ENCODE results near the gene SLC22A16. TPM values are rescaled to one million over a fixed set of nuclear protein-coding genes. Genes with fewer than 3 reads are reported as not detected.

SLC22A16 gene
- total RNA-seq, 1 experiment from 2014 or later: not detected

GRCh38 chr6:110471726-110472365, 4.6 kb downstream of the SLC22A16 start:
- Mint-ChIP-seq H3K27me3 (ENCODE audit: unreplicated experiment) (peaks cover 63% of the 10 kb centered on the region), H3K4me1 (ENCODE audit: low read depth, unreplicated experiment) (no peaks in the 10 kb centered on the region), H3K27ac (ENCODE audit: unreplicated experiment) (no peak overlapping the region), H3K9me3 (ENCODE audit: low read depth, unreplicated experiment) (no peaks in the 10 kb centered on the region), H3K4me3 (ENCODE audit: low read depth, unreplicated experiment) (no peak overlapping the region), H3K36me3 (ENCODE audit: insufficient read depth, unreplicated experiment) (no peaks in the 10 kb centered on the region)
- BruUV-seq (replicated peaks): no TSS peak
- intact Hi-C loops (cut with micrococcal nuclease; ENCODE audit: unreplicated experiment): no loop called here
- no peak for DNase-seq
- TF ChIP-seq CTCF (IDR thresholded peaks at IDR 0.05; ENCODE audit: unreplicated experiment): no peak
- CTCF ChIA-PET: no interaction called here

- H3K36me3 Mint-ChIP-seq (ENCODE audit: insufficient read depth, unreplicated experiment): no peaks in the 10 kb centered on the region
- TF ChIP-seq CTCF (IDR thresholded peaks at IDR 0.05; ENCODE audit: unreplicated experiment): no peak
- no peaks in the 10 kb centered on the region for H3K9me3 Mint-ChIP-seq (ENCODE audit: low read depth, unreplicated experiment)
- BruUV-seq (replicated peaks): no TSS peak
- CTCF ChIA-PET: interaction anchor here (1.3 kb wide), 1 partner anchor 10 kb away, joined by 3 read pairs; no protein-coding TSS in a partner anchor
- no peak overlapping the region for H3K27ac Mint-ChIP-seq (ENCODE audit: unreplicated experiment)
- no peaks in the 10 kb centered on the region for H3K4me1 Mint-ChIP-seq (ENCODE audit: low read depth, unreplicated experiment)
- intact Hi-C loops (cut with micrococcal nuclease; ENCODE audit: unreplicated experiment): no loop called here
- no peak overlapping the region for H3K4me3 Mint-ChIP-seq (ENCODE audit: low read depth, unreplicated experiment)
- H3K27me3 Mint-ChIP-seq (ENCODE audit: unreplicated experiment): peaks cover 61% of the 10 kb centered on the region
- no peak for DNase-seq
Observed at GRCh38 chr6:110468731-110469130, 7.7 kb downstream of the SLC22A16 start.

GRCh38 chr6:110467566-110468140, 8.8 kb downstream of the SLC22A16 start:
- no peaks in the 10 kb centered on the region for H3K4me1 Mint-ChIP-seq (ENCODE audit: low read depth, unreplicated experiment)
- peaks cover 55% of the 10 kb centered on the region for H3K27me3 Mint-ChIP-seq (ENCODE audit: unreplicated experiment)
- CTCF ChIA-PET: interaction anchor here (1.3 kb wide), 1 partner anchor 9 kb away, joined by 3 read pairs; no protein-coding TSS in a partner anchor
- H3K36me3 Mint-ChIP-seq (ENCODE audit: insufficient read depth, unreplicated experiment): no peaks in the 10 kb centered on the region
- no TSS peak for BruUV-seq (replicated peaks)
- intact Hi-C loops (cut with micrococcal nuclease; ENCODE audit: unreplicated experiment): no loop called here
- H3K9me3 Mint-ChIP-seq (ENCODE audit: low read depth, unreplicated experiment): no peaks in the 10 kb centered on the region
- TF ChIP-seq CTCF (IDR thresholded peaks at IDR 0.05; ENCODE audit: unreplicated experiment): no peak
- no peak for DNase-seq
- H3K4me3 Mint-ChIP-seq (ENCODE audit: low read depth, unreplicated experiment): no peak overlapping the region
- H3K27ac Mint-ChIP-seq (ENCODE audit: unreplicated experiment): no peak overlapping the region

GRCh38 chr6:110462884-110463481, 13.4 kb downstream of the SLC22A16 start:
- DNase-seq: no peak
- Mint-ChIP-seq H3K4me3 (ENCODE audit: low read depth, unreplicated experiment) (no peak overlapping the region), H3K9me3 (ENCODE audit: low read depth, unreplicated experiment) (peaks cover 6% of the 10 kb centered on the region), H3K27me3 (ENCODE audit: unreplicated experiment) (peaks cover 47% of the 10 kb centered on the region), H3K36me3 (ENCODE audit: insufficient read depth, unreplicated experiment) (no peaks in the 10 kb centered on the region), H3K4me1 (ENCODE audit: low read depth, unreplicated experiment) (peaks cover 5% of the 10 kb centered on the region), H3K27ac (ENCODE audit: unreplicated experiment) (no peak overlapping the region)
- BruUV-seq (replicated peaks): no TSS peak
- intact Hi-C loops (cut with micrococcal nuclease; ENCODE audit: unreplicated experiment): no loop called here
- CTCF ChIA-PET: no interaction called here
- no peak for TF ChIP-seq CTCF (IDR thresholded peaks at IDR 0.05; ENCODE audit: unreplicated experiment)
